H9 (cell line): ENCODE data around the gene VEGFA. TPM values are rescaled to one million over a fixed set of nuclear protein-coding genes. Genes with fewer than 3 reads are reported as not detected.

Experiments used
- DNase-seq: peaks from one replicate; pipeline ENCODE4 v3.0.0-alpha.2; 2017
- H2AFZ ChIP-seq: one replicate; pipeline ENCODE4 v1.6.1; 2013; ENCODE audit warnings: mild to moderate bottlenecking, low read length, control low read depth, moderate library complexity
- H2AK5ac ChIP-seq: 2 replicates; pipeline ENCODE4 v1.6.1; 2013; ENCODE audit warnings: low read length, control low read depth, mixed read lengths; ENCODE audit not compliant: insufficient read length
- H2BK120ac ChIP-seq: one replicate; pipeline ENCODE4 v1.6.1; 2013; ENCODE audit warnings: low read depth, mild to moderate bottlenecking, low read length, control low read depth, inconsistent platforms; ENCODE audit not compliant: poor library complexity, severe bottlenecking
- H2BK12ac ChIP-seq: 2 replicates; pipeline ENCODE4 v1.6.1; 2013; ENCODE audit warnings: low read length, control low read depth, mixed read lengths, low read depth; ENCODE audit not compliant: insufficient read length
- H2BK15ac ChIP-seq: 2 replicates; pipeline ENCODE4 v1.6.1; 2013; ENCODE audit warnings: low read depth, low read length, control low read depth
- H2BK20ac ChIP-seq: one replicate; pipeline ENCODE4 v1.6.1; 2013; ENCODE audit warnings: low read depth, mild to moderate bottlenecking, low read length, control low read depth, inconsistent platforms; ENCODE audit not compliant: poor library complexity, severe bottlenecking
- H2BK5ac ChIP-seq: 2 replicates; pipeline ENCODE4 v1.6.1; 2013; ENCODE audit warnings: low read length, control low read depth, mixed read lengths; ENCODE audit not compliant: insufficient read length
- H3K14ac ChIP-seq: 2 replicates; pipeline ENCODE4 v1.6.1; 2013; ENCODE audit warnings: low read length, control low read depth; ENCODE audit not compliant: insufficient read depth
- H3K18ac ChIP-seq: 2 replicates; pipeline ENCODE4 v1.6.1; 2013; ENCODE audit warnings: low read depth, mild to moderate bottlenecking, mixed read lengths, low read length, control low read depth; ENCODE audit not compliant: insufficient read length
- H3K23ac ChIP-seq: 2 replicates; pipeline ENCODE4 v1.6.1; 2013; ENCODE audit warnings: low read length, control low read depth, mixed read lengths, low read depth; ENCODE audit not compliant: insufficient read length
- H3K23me2 ChIP-seq: 2 replicates; pipeline ENCODE4 v1.6.1; 2013; ENCODE audit warnings: low read depth, mild to moderate bottlenecking, mixed read lengths, low read length, control low read depth; ENCODE audit not compliant: insufficient read length, poor library complexity, severe bottlenecking
- H3K27ac ChIP-seq: 2 replicates; pipeline ENCODE4 v1.5.1; 2013; ENCODE audit warnings: low read length, control low read depth, mixed read lengths, low read depth; ENCODE audit not compliant: insufficient read length
- H3K27me3 ChIP-seq: 2 replicates; pipeline ENCODE4 v1.6.1; 2013; ENCODE audit warnings: low read length, control low read depth, inconsistent platforms; ENCODE audit not compliant: insufficient read depth
- H3K4ac ChIP-seq: 2 replicates; pipeline ENCODE4 v1.6.1; 2013; ENCODE audit warnings: low read depth, mild to moderate bottlenecking, control low read depth, inconsistent platforms, low read length, moderate library complexity
- H3K4me1 ChIP-seq: 2 replicates; pipeline ENCODE4 v1.6.1; 2013; ENCODE audit warnings: low read length, control low read depth, inconsistent platforms; ENCODE audit not compliant: insufficient read depth
- H3K4me2 ChIP-seq: 2 replicates; pipeline ENCODE4 v1.6.1; 2013; ENCODE audit warnings: low read length, control low read depth, mixed read lengths; ENCODE audit not compliant: insufficient read length, insufficient read depth
- H3K56ac ChIP-seq: 2 replicates; pipeline ENCODE4 v1.6.1; 2013; ENCODE audit warnings: low read depth, mild to moderate bottlenecking, mixed read lengths, low read length, control low read depth; ENCODE audit not compliant: insufficient read length
- H3K79me1 ChIP-seq: 2 replicates; pipeline ENCODE4 v1.6.1; 2013; ENCODE audit warnings: low read depth, mild to moderate bottlenecking, moderate library complexity, low read length, control low read depth, inconsistent platforms; ENCODE audit not compliant: insufficient read depth, poor library complexity, severe bottlenecking
- H3K79me2 ChIP-seq: 2 replicates; pipeline ENCODE4 v1.6.1; 2013; ENCODE audit warnings: low read length, control low read depth, inconsistent platforms; ENCODE audit not compliant: insufficient read depth
- H3K9ac ChIP-seq: 2 replicates; pipeline ENCODE4 v1.6.1; 2013; ENCODE audit warnings: low read length, control low read depth, mixed read lengths; ENCODE audit not compliant: insufficient read length; ENCODE audit errors: extremely low read depth
- H3K9me3 ChIP-seq: one replicate; pipeline ENCODE4 v1.6.1; 2013; ENCODE audit warnings: low read depth, low read length, inconsistent platforms; ENCODE audit not compliant: control insufficient read depth
- H3T11ph ChIP-seq: one replicate; pipeline ENCODE4 v1.6.1; 2013; ENCODE audit warnings: mild to moderate bottlenecking, low read length, control low read depth, inconsistent platforms
- H4K20me1 ChIP-seq: one replicate; pipeline ENCODE4 v1.6.1; 2013; ENCODE audit not compliant: control insufficient read depth, insufficient read length, insufficient read depth
- H4K5ac ChIP-seq: 2 replicates; pipeline ENCODE4 v1.6.1; 2013; ENCODE audit warnings: low read depth, mild to moderate bottlenecking, mixed read lengths, low read length, control low read depth; ENCODE audit not compliant: insufficient read length
- H4K8ac ChIP-seq: replicated peaks from 2 replicates; pipeline ENCODE4 v1.6.1; 2013; ENCODE audit warnings: low read length, control low read depth, mixed read lengths, low read depth; ENCODE audit not compliant: insufficient read length
- H4K91ac ChIP-seq: 2 replicates; pipeline ENCODE4 v1.6.1; 2013; ENCODE audit warnings: low read depth, mild to moderate bottlenecking, moderate library complexity, mixed read lengths, low read length, control low read depth; ENCODE audit not compliant: insufficient read length
- H3K27ac Mint-ChIP-seq, 3 experiments: 2 replicates in 2 of 3; 3 replicates in 1 of 3; pipeline ENCODE4 v1.8.0; 2020 to 2021; ENCODE audit warnings: mixed read lengths in 3 of 3, mild to moderate bottlenecking in 1 of 3, moderate library complexity in 1 of 3
- H3K27me3 Mint-ChIP-seq: 2 replicates; pipeline ENCODE4 v1.8.0; 2021; ENCODE audit warnings: low read depth, mild to moderate bottlenecking, moderate library complexity, mixed read lengths
- H3K36me3 Mint-ChIP-seq, 3 experiments: 2 replicates in 2 of 3; 3 replicates in 1 of 3; pipeline ENCODE4 v1.8.0; 2020 to 2021; ENCODE audit warnings: low read depth in 3 of 3, mixed read lengths in 3 of 3; ENCODE audit not compliant: insufficient read depth in 1 of 3
- H3K4me1 Mint-ChIP-seq, 2 experiments: 2 replicates each; pipeline ENCODE4 v1.8.0; 2020; ENCODE audit warnings: mixed read lengths in 2 of 2
- H3K4me3 Mint-ChIP-seq, 2 experiments: 2 replicates in 1 of 2; 3 replicates in 1 of 2; pipeline ENCODE4 v1.8.0; 2020 to 2021; ENCODE audit warnings: mild to moderate bottlenecking in 2 of 2, mixed read lengths in 2 of 2, moderate library complexity in 1 of 2
- H3K9me3 Mint-ChIP-seq, 2 experiments: 2 replicates in 1 of 2; 3 replicates in 1 of 2; pipeline ENCODE4 v1.8.0; 2020; ENCODE audit warnings: mild to moderate bottlenecking in 2 of 2, mixed read lengths in 2 of 2, moderate library complexity in 1 of 2
- WGBS: extraction: QIAGEN DNeasy Blood & Tissue Kit; methylation state at CpG from one replicate; pipeline ENCODE4 v1.1.7; 2013; ENCODE audit warnings: missing lambda C conversion rate, low lambda C conversion rate, mixed read lengths; ENCODE audit not compliant: insufficient read length; ENCODE audit errors: extremely low coverage; 5-methylcytosine and 5-hydroxymethylcytosine counted together
- total RNA-seq: library from RNA; stranded (reverse); gene quantifications from 2 replicates; pipeline ENCODE4 v1.2.1, GENCODE V29; 2021
- TF ChIP-seq, protein P1 (sequence below): fragments of 200-600 bp; sonication (generic); conservative IDR thresholded peaks from 3 replicates; pipeline ENCODE4 v1.8.0; 2021; ENCODE audit warnings: antibody characterized with exemption, mild to moderate bottlenecking

The VEGFA gene
- total RNA-seq, 1 experiment from 2014 or later, result 47.9 TPM

DNA sequence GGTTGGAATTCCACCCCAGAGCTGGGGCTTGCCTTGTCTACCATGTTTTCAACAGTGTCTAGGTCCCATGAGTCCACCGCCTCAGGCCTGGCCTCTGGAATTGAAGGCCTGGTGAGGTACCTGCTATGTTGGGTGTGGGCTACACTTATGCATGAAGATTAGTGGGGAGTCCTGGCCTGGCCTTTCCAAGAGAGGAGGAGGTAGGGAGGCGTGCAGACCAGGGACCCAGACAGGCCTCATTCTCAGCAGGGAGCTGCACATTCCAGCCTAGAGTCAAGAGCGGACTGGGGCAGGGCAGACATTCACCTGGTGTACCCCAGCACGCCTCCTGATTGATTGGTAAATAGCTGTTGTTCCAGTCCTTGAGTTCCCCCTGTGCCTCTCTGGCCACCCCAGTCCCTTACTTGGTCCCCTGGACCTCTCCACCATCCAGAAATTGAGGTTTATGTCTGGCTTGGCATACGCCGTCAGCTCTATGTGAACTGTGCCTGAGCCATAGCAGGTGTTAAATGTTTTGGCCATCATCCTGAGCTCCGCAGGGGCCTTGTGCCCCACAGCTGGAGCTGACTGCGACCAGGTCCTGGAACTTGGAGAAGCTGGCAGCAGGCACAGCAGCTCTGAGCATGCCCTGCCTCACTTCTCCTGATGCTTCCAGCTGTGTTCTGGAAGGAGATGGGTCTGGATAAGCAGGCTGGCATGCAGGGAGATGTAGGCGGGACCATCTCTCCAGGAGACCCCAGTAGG is 8.2 kb upstream of the VEGFA start:
- Histone ChIP-seq H2AK5ac (no peak overlapping the region), H3K4me1 (peaks cover 7% of the 10 kb centered on the region; the same call in 1 of the 2 replicates), H3K79me2 (no peaks in the 10 kb centered on the region), H3K4ac (no peak overlapping the region), H3K23me2 (no peaks in the 10 kb centered on the region), H3K79me1 (no peaks in the 10 kb centered on the region), H3K14ac (no peak overlapping the region), H3K9ac (no peak overlapping the region), H2BK20ac (no peak overlapping the region), H4K5ac (no peak overlapping the region), H2BK15ac (no peak overlapping the region), H3T11ph (no peak overlapping the region), H3K18ac (no peak overlapping the region), H2BK120ac (no peak overlapping the region), H2AFZ (no peak overlapping the region), H3K4me2 (no peak overlapping the region), H4K8ac (no peak overlapping the region), H2BK12ac (no peak overlapping the region), H3K9me3 (no peaks in the 10 kb centered on the region), H2BK5ac (no peak overlapping the region), H3K27ac (no peak overlapping the region), H3K23ac (no peak overlapping the region), H3K56ac (no peak overlapping the region), H3K27me3 (no peaks in the 10 kb centered on the region), H4K20me1 (no peaks in the 10 kb centered on the region), H4K91ac (no peak overlapping the region)
- Mint-ChIP-seq H3K27ac (no peak overlapping the region), H3K4me1 (peaks cover 52 to 72% of the 10 kb centered on the region in 2 experiments), H3K36me3 (no peaks in the 10 kb centered on the region), H3K27me3 (peaks cover 14% of the 10 kb centered on the region), H3K4me3 (no peak overlapping the region), H3K9me3 (no peaks in the 10 kb centered on the region; a peak in 1 of 5 replicates)
- no peak for DNase-seq
- no CpG with 5 or more reads among the region's 9 CpGs for WGBS
- TF ChIP-seq, protein P1, sequence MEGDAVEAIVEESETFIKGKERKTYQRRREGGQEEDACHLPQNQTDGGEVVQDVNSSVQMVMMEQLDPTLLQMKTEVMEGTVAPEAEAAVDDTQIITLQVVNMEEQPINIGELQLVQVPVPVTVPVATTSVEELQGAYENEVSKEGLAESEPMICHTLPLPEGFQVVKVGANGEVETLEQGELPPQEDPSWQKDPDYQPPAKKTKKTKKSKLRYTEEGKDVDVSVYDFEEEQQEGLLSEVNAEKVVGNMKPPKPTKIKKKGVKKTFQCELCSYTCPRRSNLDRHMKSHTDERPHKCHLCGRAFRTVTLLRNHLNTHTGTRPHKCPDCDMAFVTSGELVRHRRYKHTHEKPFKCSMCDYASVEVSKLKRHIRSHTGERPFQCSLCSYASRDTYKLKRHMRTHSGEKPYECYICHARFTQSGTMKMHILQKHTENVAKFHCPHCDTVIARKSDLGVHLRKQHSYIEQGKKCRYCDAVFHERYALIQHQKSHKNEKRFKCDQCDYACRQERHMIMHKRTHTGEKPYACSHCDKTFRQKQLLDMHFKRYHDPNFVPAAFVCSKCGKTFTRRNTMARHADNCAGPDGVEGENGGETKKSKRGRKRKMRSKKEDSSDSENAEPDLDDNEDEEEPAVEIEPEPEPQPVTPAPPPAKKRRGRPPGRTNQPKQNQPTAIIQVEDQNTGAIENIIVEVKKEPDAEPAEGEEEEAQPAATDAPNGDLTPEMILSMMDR, result no peak
